ENCODE data around the gene NCKAP5. TPM values are rescaled to one million over a fixed set of nuclear protein-coding genes. Genes with fewer than 3 reads are reported as not detected.

The NCKAP5 gene
- 1.1 and 4.9 TPM in 2 replicates for total RNA-seq (2014; rRNA removed; shearing (Covaris generic))

DNA sequence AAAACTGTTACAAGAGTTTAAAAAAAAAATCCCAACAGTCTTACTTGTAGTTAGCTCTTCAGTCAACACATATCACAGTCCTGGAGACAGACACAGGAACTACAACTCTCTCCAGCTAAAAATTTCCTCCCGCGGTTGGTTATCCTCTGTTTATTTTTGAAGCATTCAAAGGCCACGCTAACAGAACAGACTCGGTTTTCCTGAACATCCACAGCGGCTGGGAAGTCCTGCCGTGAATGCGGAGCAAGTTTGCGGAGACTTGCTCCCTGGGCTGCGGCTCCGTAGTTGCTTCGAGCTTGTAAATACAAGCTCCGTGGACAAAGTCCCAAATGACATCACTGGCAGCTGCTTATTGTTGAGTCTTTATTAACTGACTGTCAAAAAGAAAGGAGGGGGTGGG is at the start of gene NCKAP5:
NCKAP5 (minus strand) TSS at position 292 of the 400 bp plus-strand sequence. CDS start 50,937 bp downstream, outside the sequence.

DNA sequence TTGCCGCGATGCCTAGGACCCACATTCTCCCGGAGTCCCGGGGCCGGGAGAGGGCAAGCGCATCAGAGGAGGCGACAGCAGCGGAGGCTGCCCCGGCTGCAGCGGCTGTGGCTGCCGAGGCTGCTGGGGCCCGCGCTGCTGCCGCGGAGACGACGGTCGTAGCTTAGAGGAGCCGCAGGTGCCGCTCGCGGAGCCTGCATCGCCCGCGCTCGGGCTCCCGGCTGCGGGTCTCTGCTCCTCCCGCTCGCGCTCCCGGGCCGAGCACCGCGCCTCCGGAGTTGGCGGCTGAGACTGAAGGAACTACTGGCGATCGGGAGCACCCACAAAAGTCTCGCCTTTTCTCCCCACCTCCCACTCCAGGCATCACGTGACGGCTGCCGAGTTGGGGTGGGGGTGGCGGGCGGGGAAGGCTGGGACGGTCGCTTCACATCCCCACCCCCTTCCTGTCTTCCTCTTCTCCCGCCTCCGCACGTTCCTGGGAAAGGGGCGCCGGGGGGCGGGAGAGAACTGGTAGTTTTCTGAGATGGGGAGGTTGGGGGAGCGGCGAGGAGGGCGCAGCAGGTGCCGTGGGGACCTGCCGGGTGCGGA is 898.3 kb downstream of the NCKAP5 start, which contains the start of gene LYPD1:
LYPD1 (minus strand) TSS at position 298 of the 588 bp plus-strand sequence; CDS start at position 25, 273 bp downstream.

Small RNA genes within 50 kb of the gene (small RNA-seq; reads per million reads assigned to genes)
- gene AC016909.1: not detected
- gene RN7SKP154: not detected
- not detected for gene RNU6-579P
